CD4-positive, alpha-beta T cell treated with Interleukin-15 for 4 hours (primary cell): ENCODE results near the gene TRIP12.
"Not testable (repeated sequence)": the region's sequence is repeated elsewhere in the genome, so short reads cannot be mapped to it uniquely, and the experiment has no call there.

Experiments used
- DNase-seq: peaks from one replicate; pipeline ENCODE4 v3.0.0-alpha.2; 2020; ENCODE audit warnings: low spot score

The TRIP12 gene

DNA sequence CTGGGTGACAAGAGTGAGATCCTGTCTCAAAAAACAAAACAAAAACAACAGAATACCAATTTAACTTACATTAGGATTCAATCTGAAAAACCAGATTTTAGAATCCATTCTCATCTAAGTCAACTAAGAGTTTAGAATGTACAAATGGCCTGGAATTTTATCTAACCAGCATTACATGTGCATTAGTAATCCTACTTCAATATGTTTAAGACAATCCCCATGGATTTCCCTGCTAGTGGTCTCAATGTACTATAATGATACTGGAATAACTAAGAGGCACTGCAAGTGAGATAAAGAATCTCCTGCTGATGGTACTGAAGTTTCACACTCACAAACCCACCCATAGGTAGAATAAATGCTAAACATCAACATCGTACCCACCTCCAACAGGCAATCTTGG lies 153.6 kb downstream of the TRIP12 start:
- no peak for DNase-seq

DNA sequence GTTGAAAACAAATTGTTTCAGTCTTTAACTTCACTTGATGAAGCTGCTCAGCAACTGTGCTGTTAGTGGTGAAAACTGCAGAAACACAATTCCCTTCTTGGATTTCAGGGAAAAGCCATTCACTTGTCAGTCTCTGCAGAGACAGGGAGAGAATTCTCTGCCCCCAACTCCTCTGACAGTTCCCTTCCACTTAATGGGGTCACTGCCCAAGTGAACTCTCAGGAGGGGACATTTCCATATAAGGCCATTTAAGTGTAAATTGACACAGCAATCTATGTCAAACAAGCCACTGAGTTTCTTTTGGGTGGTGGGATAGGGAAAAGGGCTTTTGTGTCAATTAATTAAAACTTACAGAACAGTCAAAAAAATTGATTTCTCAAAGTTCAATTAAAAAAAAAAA lies 156.1 kb downstream of the TRIP12 start:
- no peak for DNase-seq

DNA sequence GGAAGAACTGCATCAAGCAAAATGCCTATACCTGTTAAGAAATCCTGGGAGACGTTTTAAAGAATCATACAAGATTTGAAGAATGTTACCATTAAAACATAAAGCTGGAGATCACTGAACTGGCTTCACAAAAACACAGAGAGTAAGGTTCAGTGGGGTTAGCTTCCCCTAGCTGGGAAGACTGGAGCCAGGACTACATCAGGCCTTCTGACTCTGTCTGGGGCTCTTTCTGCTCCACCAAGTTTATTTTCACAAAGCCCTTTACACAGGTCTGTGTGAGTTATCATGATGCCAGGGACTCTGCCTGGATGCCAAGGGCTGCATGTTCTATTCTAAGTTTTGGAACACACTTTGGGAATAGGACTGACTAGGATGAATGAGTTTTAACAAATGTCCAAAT lies 160.1 kb downstream of the TRIP12 start:
- DNase-seq: no peak

DNA sequence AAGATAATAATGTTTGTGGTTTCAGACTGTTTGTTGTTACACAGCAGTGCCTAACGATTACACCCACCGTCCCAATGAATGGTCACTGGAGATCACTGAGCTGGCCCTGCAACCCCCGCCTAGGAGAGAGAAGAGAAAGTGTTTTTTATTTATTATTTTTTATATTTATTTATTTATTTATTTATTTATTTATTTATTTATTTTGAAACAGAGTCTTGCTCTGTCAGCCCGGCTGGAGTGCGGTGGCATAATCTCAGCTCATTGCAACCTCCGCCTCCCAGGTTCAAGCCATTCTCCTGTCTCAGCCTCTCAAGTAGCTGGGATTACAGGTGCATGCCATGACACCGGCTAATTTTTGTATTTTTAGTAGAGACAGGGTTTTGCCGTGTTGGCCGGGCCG lies 164.3 kb downstream of the TRIP12 start:
- not testable (repeated sequence) for DNase-seq

DNA sequence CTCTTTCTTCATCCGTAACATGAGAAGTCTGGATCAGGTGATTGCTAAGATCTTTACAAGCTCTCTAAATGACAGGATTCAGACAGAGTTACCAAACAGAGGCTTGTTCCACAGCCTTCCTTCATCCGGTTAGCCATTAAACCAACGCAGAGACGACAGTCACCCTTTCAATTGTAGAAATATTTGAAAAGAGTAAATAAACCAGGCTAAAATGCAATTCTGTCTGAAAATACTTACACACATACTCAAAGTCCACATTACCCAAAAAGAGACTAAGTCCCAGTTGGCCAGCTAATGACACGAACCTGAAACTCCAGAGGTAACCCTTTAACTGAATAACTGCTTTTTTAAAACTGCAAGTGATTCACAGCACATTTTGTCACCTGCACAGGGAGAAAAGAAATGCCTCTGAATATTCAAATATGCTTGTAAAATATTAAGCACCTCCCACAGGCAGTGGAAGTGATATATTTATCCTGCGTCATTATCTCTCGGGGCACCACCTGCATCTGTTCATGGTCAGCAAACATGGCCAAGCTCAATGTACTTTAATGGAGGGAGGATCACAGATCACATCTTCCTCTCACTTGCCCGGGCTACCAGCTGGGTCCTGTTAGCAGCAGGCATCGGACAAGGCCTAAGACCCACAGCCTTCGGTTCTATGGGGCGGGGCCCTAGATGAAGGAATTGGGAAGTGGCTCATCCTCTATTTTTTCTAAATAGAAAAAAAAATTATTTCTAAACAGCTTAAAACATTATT lies 168.7 kb downstream of the TRIP12 start:
- no peak for DNase-seq

DNA sequence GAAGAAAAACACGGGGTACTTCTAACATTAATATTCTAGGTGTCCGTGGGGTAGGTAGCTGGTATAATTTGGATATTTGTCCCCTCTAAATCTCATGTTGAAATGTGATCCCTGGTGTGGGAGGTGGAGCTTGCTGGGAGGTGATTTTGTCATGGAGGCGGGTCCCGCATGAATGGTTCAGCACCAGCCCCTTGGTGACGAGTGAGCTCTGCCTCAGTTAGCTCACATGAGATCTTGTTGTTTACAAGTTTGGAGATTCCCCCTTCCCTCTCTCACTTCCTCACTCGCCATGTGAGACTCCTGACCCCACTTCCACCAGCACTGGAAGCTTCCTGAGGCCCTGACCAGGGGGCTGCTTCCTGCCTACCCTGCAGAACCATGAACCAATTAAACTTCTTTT lies 172.0 kb downstream of the TRIP12 start:
- no peak for DNase-seq

DNA sequence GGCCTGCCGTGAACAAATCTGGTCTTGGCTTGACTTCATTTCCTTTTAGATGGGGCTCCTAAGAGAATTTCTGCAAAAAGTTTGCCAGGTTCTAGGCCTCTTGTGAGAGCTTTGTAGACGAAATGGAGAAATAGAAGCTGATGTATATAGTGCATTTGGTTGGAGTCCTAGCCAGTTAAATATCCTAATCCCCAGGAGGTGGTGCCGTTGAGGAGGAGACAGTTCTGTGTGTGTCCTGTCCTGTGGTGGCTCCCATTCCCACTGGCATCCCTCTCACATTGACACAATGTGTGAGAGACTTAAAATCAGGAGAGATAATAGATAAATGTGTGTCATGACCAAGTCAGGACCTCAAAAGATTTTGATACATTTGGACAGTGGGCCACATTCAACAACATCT lies 172.9 kb downstream of the TRIP12 start:
- DNase-seq: no peak

DNA sequence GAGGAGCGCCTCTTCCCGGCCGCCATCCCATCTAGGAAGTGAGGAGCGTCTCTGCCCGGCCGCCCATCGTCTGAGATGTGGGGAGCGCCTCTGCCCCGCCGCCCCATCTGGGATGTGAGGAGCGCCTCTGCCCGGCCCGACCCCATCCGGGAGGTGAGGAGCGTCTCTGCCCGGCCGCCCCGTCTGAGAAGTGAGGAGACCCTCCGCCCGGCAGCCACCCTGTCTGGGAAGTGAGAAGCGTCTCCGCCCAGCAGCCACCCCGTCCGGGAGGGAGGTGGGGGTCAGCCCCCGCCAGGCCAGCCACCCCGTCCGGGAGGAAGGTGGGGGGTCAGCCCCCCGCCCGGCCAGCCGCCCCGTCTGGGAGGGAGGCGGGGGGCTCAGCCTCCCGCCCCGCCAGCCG lies 179.1 kb downstream of the TRIP12 start:
- DNase-seq: not testable (repeated sequence)

DNA sequence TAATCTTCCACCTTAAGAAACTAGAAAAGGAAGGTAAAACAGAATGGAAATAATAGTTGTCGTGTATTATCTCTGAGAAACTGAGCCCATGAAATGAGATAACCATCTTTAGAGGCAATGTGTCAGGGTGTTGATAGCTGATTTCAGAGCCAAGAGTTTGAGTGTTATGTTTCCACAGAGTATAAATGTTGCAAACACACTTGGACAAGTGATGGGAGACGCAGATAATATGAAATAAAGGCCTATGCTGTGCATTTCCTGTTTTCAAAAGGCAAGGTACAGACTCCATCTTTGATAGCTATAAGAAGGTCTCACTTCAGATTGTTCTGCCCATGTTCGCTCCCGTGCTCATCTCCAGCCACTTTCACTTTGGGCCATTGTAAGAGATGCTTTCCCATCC lies 181.5 kb downstream of the TRIP12 start:
- no peak for DNase-seq

DNA sequence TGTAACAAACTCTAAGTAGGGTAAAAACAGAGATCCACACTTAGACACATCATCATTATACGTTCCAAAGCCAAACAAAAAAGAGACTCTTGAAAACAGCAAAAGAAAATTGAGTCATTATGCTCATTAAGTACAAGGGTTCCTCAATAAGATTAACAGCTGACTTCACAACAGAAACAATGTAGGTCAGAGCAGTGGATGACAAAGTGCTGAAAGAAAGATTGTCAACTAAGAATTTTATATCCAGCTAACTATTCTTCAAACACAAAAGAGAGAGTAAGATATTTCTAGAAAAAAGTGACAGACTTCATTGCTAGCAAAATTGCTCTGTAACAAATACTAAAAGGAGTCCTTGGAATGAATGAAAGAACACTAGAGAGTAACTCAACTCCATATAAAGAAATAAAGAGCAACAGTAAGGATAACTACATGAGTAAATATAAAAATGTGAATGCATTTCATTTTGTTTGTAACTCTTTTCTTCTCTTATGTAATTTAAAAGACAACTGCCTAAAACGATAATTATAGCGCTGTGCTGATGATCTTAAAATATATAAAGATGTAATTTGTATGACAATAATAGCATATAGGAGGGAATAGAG lies 183.7 kb downstream of the TRIP12 start:
- no peak for DNase-seq

DNA sequence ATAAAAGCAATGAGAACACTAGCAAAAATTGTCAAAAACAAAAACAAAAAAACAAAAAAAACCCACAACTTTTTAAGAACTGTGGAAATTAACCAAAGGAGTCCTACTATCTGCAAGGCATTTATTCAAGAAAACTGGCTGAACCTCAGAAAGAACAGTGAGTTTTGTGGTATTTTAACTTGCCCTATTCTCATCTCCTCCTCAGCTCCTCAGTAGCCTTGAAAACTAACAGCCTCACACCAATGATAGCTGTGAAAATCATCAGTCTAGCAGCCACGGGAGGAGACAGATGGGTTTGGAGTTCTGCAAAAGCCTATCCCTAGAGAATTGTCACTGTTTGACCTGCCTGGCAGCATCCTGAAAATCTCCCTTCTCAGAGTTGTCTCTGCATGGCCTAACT lies 187.4 kb downstream of the TRIP12 start:
- DNase-seq: no peak

DNA sequence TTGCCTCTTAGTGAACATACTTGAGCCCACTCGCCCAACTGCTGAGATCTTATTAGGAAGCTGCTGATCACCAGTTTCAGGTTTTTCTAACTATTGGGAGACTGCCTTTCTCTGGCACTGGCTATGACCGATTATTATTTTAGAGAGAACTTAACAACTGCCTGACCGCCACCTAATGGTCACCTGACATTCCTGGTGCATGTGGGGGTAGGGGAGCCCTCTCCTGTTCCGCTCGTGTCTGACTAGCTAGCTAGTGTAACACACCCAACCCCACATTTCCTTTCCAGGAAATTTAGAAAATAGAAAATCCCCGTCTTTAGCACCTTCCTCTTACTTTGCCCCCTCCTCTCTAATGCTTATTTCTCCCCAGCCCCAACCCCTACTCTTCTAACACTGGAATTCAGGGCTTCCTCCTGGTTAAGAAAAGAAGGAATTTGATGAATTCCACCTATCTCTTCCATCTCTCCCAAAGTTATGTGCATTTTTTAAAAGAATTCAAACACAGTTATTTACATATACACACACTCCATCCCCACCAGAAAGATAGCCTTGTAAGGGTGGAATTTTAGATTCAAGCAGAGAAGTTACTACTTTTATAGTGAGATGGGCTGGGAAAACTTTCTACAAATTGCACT lies 188.1 kb downstream of the TRIP12 start:
- no peak for DNase-seq

DNA sequence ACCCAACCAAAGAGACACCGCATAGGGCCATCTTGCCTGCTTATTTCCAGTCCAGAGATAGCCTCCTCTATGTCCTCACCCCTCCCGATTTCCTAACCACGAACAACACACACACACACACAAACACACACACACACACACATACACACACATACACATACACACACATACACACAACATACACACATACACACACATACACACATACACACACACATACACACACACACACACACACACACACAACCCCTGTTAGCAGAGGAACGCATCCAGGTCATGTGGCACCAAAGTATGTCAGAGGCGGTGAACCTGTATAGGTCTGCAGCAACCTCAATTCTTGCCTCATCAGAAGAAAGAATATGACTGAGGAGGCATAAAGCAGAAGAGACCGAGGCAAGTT lies 188.9 kb downstream of the TRIP12 start:
- no peak for DNase-seq

DNA sequence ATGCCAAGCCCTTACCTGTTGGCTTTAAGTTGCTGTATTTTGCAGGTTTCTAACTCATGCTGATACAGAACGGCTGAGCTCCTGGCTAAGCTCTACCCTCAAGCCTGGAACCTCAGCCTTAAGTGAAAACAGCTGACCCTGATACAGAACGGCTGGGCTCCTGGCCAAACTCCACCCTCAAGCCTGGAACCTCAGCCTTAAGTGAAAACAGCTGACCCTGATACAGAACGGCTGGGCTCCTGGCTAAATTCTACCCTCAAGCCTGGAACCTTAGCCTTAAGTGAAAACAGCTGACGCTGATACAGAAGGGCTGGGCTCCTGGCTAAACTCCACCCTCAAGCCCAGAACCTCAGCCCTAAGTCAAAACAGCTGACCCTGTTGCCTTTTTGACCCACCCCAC lies 189.9 kb downstream of the TRIP12 start:
- DNase-seq: no peak

DNA sequence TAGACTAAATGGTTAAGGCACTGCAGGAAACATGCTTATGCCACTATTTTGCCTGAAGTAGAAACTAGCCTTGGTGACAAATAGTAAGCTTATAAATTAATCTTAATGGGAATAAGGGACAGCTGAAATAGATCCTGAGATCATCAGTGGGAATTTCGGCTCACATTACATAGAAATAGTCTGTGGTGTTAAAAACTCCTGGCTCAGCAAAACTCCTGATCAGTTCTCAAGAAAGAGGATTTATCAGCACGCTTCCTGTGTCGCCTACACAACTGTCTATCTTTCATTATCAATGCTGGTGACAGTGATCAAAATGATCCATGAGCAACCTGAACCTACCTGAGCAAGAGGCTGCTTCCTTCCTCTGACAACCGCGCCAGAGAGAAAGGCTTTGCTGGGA lies 190.4 kb downstream of the TRIP12 start:
- DNase-seq: no peak

DNA sequence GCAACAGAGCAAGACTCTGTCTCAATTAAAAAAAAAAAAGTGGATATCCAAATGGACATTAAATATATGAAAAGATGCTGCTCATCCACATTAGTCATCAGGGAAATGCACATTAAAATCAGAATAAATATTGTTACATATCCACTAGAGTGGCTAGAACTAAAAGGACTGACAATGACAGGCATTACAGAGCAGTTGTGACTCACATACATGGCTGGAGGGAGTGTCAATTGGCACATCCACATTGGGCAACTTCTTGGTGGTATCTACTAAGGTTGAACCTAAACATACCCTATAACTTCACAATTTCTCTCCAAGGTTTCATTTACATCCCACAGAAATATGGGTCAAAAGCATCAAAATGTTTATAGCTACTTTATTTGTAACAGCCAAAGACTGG lies 193.4 kb downstream of the TRIP12 start:
- no peak for DNase-seq

DNA sequence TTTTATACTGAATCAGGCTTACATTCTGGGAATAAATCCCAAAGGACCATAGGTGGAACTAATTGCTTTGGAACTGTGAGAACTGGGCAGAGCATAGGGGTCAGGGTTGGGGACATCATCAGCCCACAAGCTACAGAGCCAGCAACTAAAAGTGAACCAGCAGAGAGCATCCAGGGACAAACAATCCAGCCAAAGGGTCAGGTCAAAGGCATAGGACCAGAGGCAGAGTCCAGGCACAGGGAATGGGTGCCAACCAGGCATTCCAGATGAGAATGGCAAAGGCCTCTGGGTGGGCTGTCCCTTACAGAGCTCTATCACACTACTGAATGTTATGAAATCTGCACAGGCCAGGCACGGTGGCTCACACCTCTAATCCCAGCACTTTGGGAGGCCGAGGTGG lies 195.2 kb downstream of the TRIP12 start:
- DNase-seq: no peak

DNA sequence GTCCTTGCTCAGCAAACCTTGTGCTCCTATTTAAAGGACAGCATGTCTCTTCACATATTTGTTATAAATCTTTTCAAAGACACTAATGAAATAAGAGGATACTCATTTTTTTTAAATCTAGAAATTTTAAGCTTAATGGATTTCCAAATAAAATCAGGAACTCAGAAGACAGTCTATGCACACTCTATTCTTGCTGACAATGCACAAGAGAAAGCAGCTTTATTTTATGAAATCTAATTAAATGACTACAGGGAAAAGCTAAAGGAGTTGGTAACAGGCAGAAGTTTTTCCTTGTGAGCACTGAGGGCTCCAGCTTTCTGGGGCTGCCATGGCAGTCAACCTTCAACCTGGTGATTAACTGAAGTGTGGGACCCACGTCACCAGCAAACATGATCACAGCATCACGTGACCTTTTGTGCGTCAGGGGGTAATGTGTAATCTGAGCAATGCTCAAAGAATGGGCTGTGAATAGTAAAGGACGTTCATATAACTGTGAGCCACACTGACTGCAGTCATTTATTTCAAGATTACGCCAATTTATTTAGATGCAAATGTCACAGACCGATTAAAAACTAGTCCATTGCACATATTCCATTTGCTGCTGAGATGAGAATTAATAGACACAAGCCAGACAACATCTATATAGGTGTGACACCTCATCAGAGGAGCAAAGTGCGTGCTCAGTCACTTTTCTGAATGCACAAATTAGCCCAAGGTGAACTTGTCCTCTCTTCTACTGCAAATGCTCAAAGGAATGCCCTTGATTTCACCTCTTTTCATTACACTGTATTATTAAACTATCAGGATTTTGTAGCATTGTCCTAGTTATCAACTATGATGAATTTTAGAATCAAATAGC lies 195.9 kb downstream of the TRIP12 start:
- DNase-seq: no peak

DNA sequence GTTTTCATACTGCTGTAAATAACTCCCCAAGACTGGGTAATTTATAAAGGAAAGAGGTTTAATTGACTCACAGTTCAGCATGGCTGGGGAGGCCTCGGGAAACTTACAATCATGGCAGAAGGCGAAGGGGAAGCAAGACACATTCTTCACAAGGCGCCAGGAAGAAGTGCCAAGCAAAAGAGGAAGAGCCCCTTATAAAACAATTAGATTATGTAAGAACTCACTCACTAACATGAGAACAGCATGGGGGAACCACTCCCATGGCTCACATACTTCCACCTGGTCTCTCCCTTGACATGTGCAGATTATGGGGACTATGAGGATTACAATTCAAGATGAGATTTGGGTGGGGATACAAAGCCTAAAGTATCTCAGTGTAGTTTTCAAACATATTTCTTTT lies 198.6 kb downstream of the TRIP12 start:
- not testable (repeated sequence) for DNase-seq

DNA sequence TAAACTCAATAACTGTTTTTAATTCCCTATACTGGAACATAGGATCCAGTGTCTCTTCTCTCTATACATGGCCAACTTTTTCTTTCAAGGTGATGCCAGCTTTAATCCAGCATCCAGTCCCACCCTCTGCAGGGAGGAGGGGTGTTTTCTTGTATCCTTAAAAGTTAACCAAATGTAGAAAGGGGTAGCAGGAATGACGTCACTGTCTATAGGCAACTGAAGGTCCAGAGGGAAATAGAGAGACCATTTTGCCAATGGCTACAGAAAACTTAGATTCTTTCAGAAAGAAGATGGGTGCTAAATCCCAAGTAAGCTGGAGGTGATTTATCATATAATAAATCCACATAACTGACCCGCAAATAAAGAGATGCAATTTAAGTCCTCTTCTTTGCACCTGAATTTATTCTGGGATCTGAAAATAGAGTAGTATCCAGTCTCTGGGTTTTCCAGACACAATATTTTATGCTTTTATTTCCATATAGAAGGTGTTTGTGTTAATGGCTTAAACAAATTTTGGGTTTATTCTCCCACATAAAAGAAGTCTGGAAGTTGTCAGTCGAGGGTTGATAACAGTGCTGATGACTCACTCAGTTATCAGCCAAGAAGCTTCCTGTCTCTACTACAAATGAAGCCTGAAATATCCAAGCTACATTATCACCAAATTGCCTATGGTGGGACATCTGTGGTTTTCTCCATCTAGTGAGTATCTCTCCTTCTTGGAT lies 201.7 kb downstream of the TRIP12 start:
- DNase-seq: no peak

DNA sequence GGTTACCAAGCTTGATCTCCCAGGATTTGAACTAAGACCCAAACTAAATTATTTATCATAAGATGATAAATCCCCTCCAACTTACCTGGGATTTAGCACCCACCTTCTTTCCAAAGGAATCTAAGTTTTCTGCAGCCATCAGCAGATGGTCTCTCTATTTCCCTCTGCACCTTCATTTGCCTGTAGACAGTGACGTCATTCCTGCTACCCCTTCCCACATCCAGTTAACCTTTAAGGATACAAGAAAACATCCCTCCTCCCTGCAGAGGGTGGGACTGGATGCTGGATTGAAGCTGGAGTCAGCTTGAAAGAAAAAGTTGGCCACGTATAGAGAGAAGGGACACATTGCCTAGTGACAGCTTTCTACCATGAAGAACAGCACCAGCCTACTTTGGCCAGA lies 203.8 kb downstream of the TRIP12 start:
- no peak for DNase-seq

DNA sequence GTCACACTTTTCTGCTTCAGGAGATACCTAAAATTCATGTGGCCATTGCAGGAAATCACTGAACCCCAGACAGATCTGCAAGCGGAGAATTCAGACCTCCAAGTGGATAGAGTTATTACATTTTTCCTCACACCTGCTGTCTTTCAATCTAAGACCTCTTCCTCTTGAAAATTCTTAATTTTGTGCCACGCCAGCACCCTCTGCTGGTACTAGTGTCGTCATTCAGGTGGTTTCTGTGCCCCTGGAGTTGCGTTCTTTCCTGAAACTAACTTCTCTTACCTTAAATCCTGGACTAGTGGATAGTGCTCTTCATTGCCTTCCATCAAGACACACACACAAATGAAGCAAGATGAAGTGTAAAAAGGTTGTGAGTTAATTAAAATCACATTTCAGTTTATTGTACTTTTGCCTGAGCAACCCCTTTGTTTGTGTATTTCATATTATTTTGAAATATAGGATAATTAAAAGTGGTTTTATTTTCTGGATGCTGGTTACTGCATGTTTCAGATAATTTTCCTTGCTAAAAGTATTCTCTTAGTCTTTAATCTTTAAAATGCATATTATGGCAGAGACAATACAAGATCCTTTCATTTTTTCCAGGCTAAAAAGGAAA lies 205.8 kb downstream of the TRIP12 start:
- DNase-seq: peak; percentile 4
